ENCODE results near the gene SLC22A5. TPM values are rescaled to one million over a fixed set of nuclear protein-coding genes. Genes with fewer than 3 reads are reported as not detected.

SLC22A5 gene
- total RNA-seq, 1 donor from 2014 or later: 13.1 TPM

DNA sequence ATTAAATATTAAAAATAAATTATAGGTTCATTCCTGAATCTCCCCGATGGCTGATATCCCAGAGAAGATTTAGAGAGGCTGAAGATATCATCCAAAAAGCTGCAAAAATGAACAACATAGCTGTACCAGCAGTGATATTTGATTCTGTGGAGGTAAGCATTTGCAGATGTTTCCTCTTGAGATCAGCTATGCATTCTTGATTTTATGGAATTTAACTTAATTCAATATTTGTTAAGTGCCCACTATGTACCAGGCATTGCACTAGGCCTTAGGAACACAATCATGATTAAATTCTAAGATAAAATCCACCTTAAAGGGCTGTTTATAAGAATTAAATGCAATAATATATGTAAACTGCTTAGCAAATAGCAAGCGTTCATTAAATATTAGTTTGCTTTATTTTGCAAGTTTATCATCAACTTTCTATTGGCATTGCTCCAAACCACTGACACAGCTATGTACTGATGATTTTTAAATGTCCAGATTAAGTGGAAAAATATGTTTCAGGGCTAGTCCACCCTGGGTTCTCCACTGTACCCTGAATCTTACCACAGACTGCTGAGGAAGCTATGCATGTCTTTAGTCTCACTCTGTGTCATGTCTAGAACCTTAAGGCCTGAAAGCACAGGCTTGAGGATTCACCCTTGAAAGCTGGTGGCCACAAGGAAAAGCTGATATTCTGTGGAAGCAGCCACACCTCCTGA, 42.1 kb upstream of the SLC22A5 start:
- TF ChIP-seq, protein P1, sequence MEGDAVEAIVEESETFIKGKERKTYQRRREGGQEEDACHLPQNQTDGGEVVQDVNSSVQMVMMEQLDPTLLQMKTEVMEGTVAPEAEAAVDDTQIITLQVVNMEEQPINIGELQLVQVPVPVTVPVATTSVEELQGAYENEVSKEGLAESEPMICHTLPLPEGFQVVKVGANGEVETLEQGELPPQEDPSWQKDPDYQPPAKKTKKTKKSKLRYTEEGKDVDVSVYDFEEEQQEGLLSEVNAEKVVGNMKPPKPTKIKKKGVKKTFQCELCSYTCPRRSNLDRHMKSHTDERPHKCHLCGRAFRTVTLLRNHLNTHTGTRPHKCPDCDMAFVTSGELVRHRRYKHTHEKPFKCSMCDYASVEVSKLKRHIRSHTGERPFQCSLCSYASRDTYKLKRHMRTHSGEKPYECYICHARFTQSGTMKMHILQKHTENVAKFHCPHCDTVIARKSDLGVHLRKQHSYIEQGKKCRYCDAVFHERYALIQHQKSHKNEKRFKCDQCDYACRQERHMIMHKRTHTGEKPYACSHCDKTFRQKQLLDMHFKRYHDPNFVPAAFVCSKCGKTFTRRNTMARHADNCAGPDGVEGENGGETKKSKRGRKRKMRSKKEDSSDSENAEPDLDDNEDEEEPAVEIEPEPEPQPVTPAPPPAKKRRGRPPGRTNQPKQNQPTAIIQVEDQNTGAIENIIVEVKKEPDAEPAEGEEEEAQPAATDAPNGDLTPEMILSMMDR (conservative IDR thresholded peaks at IDR 0.05; ENCODE audit: low read depth, low read length): no peak
- DNase-seq (ENCODE audit: low read depth): no peak
- no peak overlapping the region for H3K4me3 ChIP-seq (ENCODE audit: low read depth, low read length)

- no peak overlapping the region for H3K4me3 ChIP-seq (ENCODE audit: low read depth, low read length)
- peak; percentile 80 for DNase-seq (ENCODE audit: low read depth)
- TF ChIP-seq, protein P1 (conservative IDR thresholded peaks at IDR 0.05; ENCODE audit: low read depth, low read length): no peak
Observed at GRCh38 chr5:132334812-132335211, 34.7 kb upstream of the SLC22A5 start.

GRCh38 chr5:132335402-132335801, 34.1 kb upstream of the SLC22A5 start:
- DNase-seq (ENCODE audit: low read depth): no peak
- no peak overlapping the region for H3K4me3 ChIP-seq (ENCODE audit: low read depth, low read length)
- TF ChIP-seq, protein P1 (conservative IDR thresholded peaks at IDR 0.05; ENCODE audit: low read depth, low read length): no peak

- no peak for DNase-seq (ENCODE audit: low read depth)
Observed at GRCh38 chr5:132339502-132339901, 30.0 kb upstream of the SLC22A5 start.

DNA sequence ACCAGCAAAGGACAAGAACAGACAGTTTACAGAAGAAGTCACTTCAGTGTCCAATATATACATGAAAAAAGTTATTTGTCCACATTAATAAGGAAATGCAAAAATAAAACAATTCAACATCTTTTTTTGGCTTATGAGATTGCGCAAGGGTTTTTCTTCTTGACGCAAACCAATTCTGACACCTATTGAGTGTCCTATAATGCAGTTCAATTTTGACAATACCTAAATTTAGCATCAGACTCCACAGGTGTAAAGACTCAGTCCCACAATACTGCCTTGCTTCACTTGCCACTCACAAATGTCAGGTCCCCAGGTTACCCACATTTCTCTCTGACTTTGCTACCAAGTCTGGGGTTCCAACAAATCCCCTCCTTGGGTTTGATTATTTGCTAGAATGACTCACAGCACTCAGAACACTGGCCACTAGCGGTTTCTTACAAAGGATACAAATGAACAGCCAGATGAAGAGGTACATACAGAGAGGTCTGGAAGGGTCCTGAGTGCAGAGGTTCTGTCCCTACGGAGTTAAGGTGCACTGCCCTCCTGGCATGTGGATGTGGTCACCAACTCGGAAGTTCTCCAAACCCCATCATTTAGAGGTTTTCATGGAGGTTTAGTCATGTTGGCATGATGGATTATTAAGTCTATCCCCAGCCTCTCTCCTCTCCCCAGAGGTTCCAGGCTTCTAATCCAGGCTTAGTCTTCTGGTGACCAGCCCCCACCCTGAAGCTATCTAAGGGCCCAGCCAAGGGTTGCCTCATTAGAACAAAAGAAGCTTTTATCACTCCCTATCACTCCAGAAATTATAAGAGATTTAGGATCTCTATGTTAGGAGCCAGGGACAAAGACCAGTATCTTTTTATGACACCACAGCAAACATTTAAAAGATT, 27.0 kb upstream of the SLC22A5 start:
- TF ChIP-seq, protein P1 (conservative IDR thresholded peaks at IDR 0.05; ENCODE audit: low read depth, low read length): no peak
- DNase-seq (ENCODE audit: low read depth): peak; percentile 51

More at GRCh38 chr5:132339502-132339901, 30.0 kb upstream of the SLC22A5 start:
- no peak overlapping the region for H3K4me3 ChIP-seq (ENCODE audit: low read depth, low read length)
- TF ChIP-seq, protein P1 (conservative IDR thresholded peaks at IDR 0.05; ENCODE audit: low read depth, low read length): no peak

GRCh38 chr5:132344775-132345514, 24.6 kb upstream of the SLC22A5 start:
- TF ChIP-seq, protein P1 (conservative IDR thresholded peaks at IDR 0.05; ENCODE audit: low read depth, low read length): no peak
- no peak for DNase-seq (ENCODE audit: low read depth)
- H3K4me3 ChIP-seq (ENCODE audit: low read depth, low read length): no peak overlapping the region

More for the DNA sequence above, 27.0 kb upstream of the SLC22A5 start:
- no peak overlapping the region for H3K4me3 ChIP-seq (ENCODE audit: low read depth, low read length)
